Measurements from ENCODE around the gene DGAT2.

The DGAT2 gene

GRCh38 chr11:75768112-75768908 is at the start of gene DGAT2:
TSS of gene DGAT2 (plus strand) at chr11:75768778. CDS start at chr11:75768992, 214 bp downstream.
- Histone ChIP-seq H3K36me3 (ENCODE audit: control insufficient read depth, insufficient read depth, low read length) (no peaks in the 10 kb centered on the region), H3K27me3 (ENCODE audit: control insufficient read depth, insufficient read depth, low read length) (no peaks in the 10 kb centered on the region), H3K27ac (ENCODE audit: low read depth, low read length) (no peak within 1 kb of the TSS), H3K4me3 (ENCODE audit: low read length) (peak within 1 kb of the TSS; percentile 57), H3K4me1 (ENCODE audit: control insufficient read depth, insufficient read depth, low read length) (peaks cover 5% of the 10 kb centered on the region), H3K9ac (ENCODE audit: low read length) (no peak within 1 kb of the TSS)

- H3K36me3 ChIP-seq (ENCODE audit: control insufficient read depth, insufficient read depth, low read length): no peaks in the 10 kb centered on the region
- no peaks in the 10 kb centered on the region for H3K27me3 ChIP-seq (ENCODE audit: control insufficient read depth, insufficient read depth, low read length)
- no peak overlapping the region for H3K9ac ChIP-seq (ENCODE audit: low read length)
- H3K4me3 ChIP-seq (ENCODE audit: low read length): peak overlapping the region; percentile 17
- no peak overlapping the region for H3K27ac ChIP-seq (ENCODE audit: low read depth, low read length)
- H3K4me1 ChIP-seq (ENCODE audit: control insufficient read depth, insufficient read depth, low read length): no peaks in the 10 kb centered on the region
Measured at GRCh38 chr11:75719340-75720239, 49.0 kb upstream of the DGAT2 start.

GRCh38 chr11:75720639-75721038 is 47.9 kb upstream of the DGAT2 start:
- no peak overlapping the region for H3K27ac ChIP-seq (ENCODE audit: low read depth, low read length)
- no peaks in the 10 kb centered on the region for H3K27me3 ChIP-seq (ENCODE audit: control insufficient read depth, insufficient read depth, low read length)
- no peak overlapping the region for H3K9ac ChIP-seq (ENCODE audit: low read length)
- no peak overlapping the region for H3K4me3 ChIP-seq (ENCODE audit: low read length)
- H3K36me3 ChIP-seq (ENCODE audit: control insufficient read depth, insufficient read depth, low read length): no peaks in the 10 kb centered on the region
- H3K4me1 ChIP-seq (ENCODE audit: control insufficient read depth, insufficient read depth, low read length): no peaks in the 10 kb centered on the region

- Histone ChIP-seq H3K4me3 (ENCODE audit: low read length) (no peak overlapping the region), H3K27ac (ENCODE audit: low read depth, low read length) (no peak overlapping the region), H3K36me3 (ENCODE audit: control insufficient read depth, insufficient read depth, low read length) (peaks cover 4% of the 10 kb centered on the region), H3K4me1 (ENCODE audit: control insufficient read depth, insufficient read depth, low read length) (no peaks in the 10 kb centered on the region), H3K27me3 (ENCODE audit: control insufficient read depth, insufficient read depth, low read length) (no peaks in the 10 kb centered on the region), H3K9ac (ENCODE audit: low read length) (no peak overlapping the region)
Measured at GRCh38 chr11:75721852-75722668, 46.5 kb upstream of the DGAT2 start.

- H3K9ac ChIP-seq (ENCODE audit: low read length): no peak overlapping the region
- no peaks in the 10 kb centered on the region for H3K4me1 ChIP-seq (ENCODE audit: control insufficient read depth, insufficient read depth, low read length)
- H3K27ac ChIP-seq (ENCODE audit: low read depth, low read length): no peak overlapping the region
- peaks cover 4% of the 10 kb centered on the region for H3K36me3 ChIP-seq (ENCODE audit: control insufficient read depth, insufficient read depth, low read length)
- H3K4me3 ChIP-seq (ENCODE audit: low read length): no peak overlapping the region
- no peaks in the 10 kb centered on the region for H3K27me3 ChIP-seq (ENCODE audit: control insufficient read depth, insufficient read depth, low read length)
Measured at GRCh38 chr11:75722669-75723042, 45.9 kb upstream of the DGAT2 start.

- H3K36me3 ChIP-seq (ENCODE audit: control insufficient read depth, insufficient read depth, low read length): peaks cover 4% of the 10 kb centered on the region
- no peak overlapping the region for H3K9ac ChIP-seq (ENCODE audit: low read length)
- no peaks in the 10 kb centered on the region for H3K27me3 ChIP-seq (ENCODE audit: control insufficient read depth, insufficient read depth, low read length)
- H3K27ac ChIP-seq (ENCODE audit: low read depth, low read length): no peak overlapping the region
- no peak overlapping the region for H3K4me3 ChIP-seq (ENCODE audit: low read length)
- H3K4me1 ChIP-seq (ENCODE audit: control insufficient read depth, insufficient read depth, low read length): no peaks in the 10 kb centered on the region
Measured at GRCh38 chr11:75725547-75726320, 42.8 kb upstream of the DGAT2 start.

- H3K9ac ChIP-seq (ENCODE audit: low read length): no peak overlapping the region
- H3K4me1 ChIP-seq (ENCODE audit: control insufficient read depth, insufficient read depth, low read length): no peaks in the 10 kb centered on the region
- H3K27ac ChIP-seq (ENCODE audit: low read depth, low read length): no peak overlapping the region
- peaks cover 4% of the 10 kb centered on the region for H3K36me3 ChIP-seq (ENCODE audit: control insufficient read depth, insufficient read depth, low read length)
- H3K27me3 ChIP-seq (ENCODE audit: control insufficient read depth, insufficient read depth, low read length): no peaks in the 10 kb centered on the region
- no peak overlapping the region for H3K4me3 ChIP-seq (ENCODE audit: low read length)
Measured at GRCh38 chr11:75728992-75729391, 39.6 kb upstream of the DGAT2 start.

- Histone ChIP-seq H3K27ac (ENCODE audit: low read depth, low read length) (no peak overlapping the region), H3K4me1 (ENCODE audit: control insufficient read depth, insufficient read depth, low read length) (no peaks in the 10 kb centered on the region), H3K4me3 (ENCODE audit: low read length) (no peak overlapping the region), H3K36me3 (ENCODE audit: control insufficient read depth, insufficient read depth, low read length) (peaks cover 2% of the 10 kb centered on the region), H3K9ac (ENCODE audit: low read length) (no peak overlapping the region), H3K27me3 (ENCODE audit: control insufficient read depth, insufficient read depth, low read length) (no peaks in the 10 kb centered on the region)
Measured at GRCh38 chr11:75731095-75731494, 37.5 kb upstream of the DGAT2 start.

- H3K27ac ChIP-seq (ENCODE audit: low read depth, low read length): peak overlapping the region; percentile 3
- no peak overlapping the region for H3K9ac ChIP-seq (ENCODE audit: low read length)
- no peak overlapping the region for H3K4me3 ChIP-seq (ENCODE audit: low read length)
- no peaks in the 10 kb centered on the region for H3K27me3 ChIP-seq (ENCODE audit: control insufficient read depth, insufficient read depth, low read length)
- H3K4me1 ChIP-seq (ENCODE audit: control insufficient read depth, insufficient read depth, low read length): no peaks in the 10 kb centered on the region
- H3K36me3 ChIP-seq (ENCODE audit: control insufficient read depth, insufficient read depth, low read length): no peaks in the 10 kb centered on the region
Measured at GRCh38 chr11:75733071-75733430, 35.5 kb upstream of the DGAT2 start.

GRCh38 chr11:75733431-75734107 is 35.0 kb upstream of the DGAT2 start:
- Histone ChIP-seq H3K4me1 (ENCODE audit: control insufficient read depth, insufficient read depth, low read length) (no peaks in the 10 kb centered on the region), H3K36me3 (ENCODE audit: control insufficient read depth, insufficient read depth, low read length) (no peaks in the 10 kb centered on the region), H3K27ac (ENCODE audit: low read depth, low read length) (peak overlapping the region; percentile 3), H3K27me3 (ENCODE audit: control insufficient read depth, insufficient read depth, low read length) (no peaks in the 10 kb centered on the region), H3K9ac (ENCODE audit: low read length) (no peak overlapping the region), H3K4me3 (ENCODE audit: low read length) (no peak overlapping the region)

GRCh38 chr11:75734491-75735180 is 33.9 kb upstream of the DGAT2 start:
- Histone ChIP-seq H3K27ac (ENCODE audit: low read depth, low read length) (no peak overlapping the region), H3K4me3 (ENCODE audit: low read length) (peak overlapping the region; percentile 47), H3K9ac (ENCODE audit: low read length) (no peak overlapping the region)

More at GRCh38 chr11:75734491-75735180, 33.9 kb upstream of the DGAT2 start:
- no peaks in the 10 kb centered on the region for H3K27me3 ChIP-seq (ENCODE audit: control insufficient read depth, insufficient read depth, low read length)
- H3K4me1 ChIP-seq (ENCODE audit: control insufficient read depth, insufficient read depth, low read length): no peaks in the 10 kb centered on the region
- H3K36me3 ChIP-seq (ENCODE audit: control insufficient read depth, insufficient read depth, low read length): no peaks in the 10 kb centered on the region

Measured in rectal smooth muscle tissue (tissue), 1 donor.